ENCODE data around the gene MCF2L. TPM values are rescaled to one million over a fixed set of nuclear protein-coding genes. Genes with fewer than 3 reads are reported as not detected.
A peak's percentile ranks its signal among the peaks of the same experiment; 100 is the strongest.

Gene MCF2L
- total and polyA plus RNA-seq, 2 experiments from 2014 or later: 4.8 to 25.6 TPM

GRCh38 chr13:112998521-112999280, 29.7 kb downstream of the MCF2L start:
- Mint-ChIP-seq H3K36me3 (ENCODE audit: low read depth) (no peaks in the 10 kb centered on the region), H3K4me1 (peaks cover 8% of the 10 kb centered on the region; the same call in 1 of the 3 replicates), H3K9me3 (no peaks in the 10 kb centered on the region; the same call in 2 of the 3 replicates), H3K27ac (no peak overlapping the region), H3K4me3 (no peak overlapping the region; the same call in 2 of the 3 replicates), H3K27me3 (ENCODE audit: insufficient read depth, low read depth, poor library complexity) (peaks cover 12% of the 10 kb centered on the region)
- Histone ChIP-seq H3K36me3 (ENCODE audit: insufficient read depth) (no peaks in the 10 kb centered on the region), H2AFZ (no peak overlapping the region), H3K27me3 (ENCODE audit: insufficient read depth) (no peaks in the 10 kb centered on the region), H3K4me1 (ENCODE audit: insufficient read depth) (no peaks in the 10 kb centered on the region), H3K9me2 (ENCODE audit: insufficient read depth) (no peaks in the 10 kb centered on the region), H3K27ac (ENCODE audit: low read depth) (no peak overlapping the region), H4K20me1 (replicated peaks; ENCODE audit: insufficient read depth) (no peaks in the 10 kb centered on the region), H3K79me2 (replicated peaks; ENCODE audit: insufficient read depth) (no peaks in the 10 kb centered on the region), H3K4me2 (no peak overlapping the region), H3F3A (replicated peaks; ENCODE audit: low read depth) (no peaks in the 10 kb centered on the region), H3K4me3 (no peak overlapping the region)
- ATAC-seq (no peak), DNase-seq (ENCODE audit: low spot score) (no peak)
- TF ChIP-seq CTCF (conservative IDR thresholded peaks at IDR 0.05; ENCODE audit: low read depth in 2 of 2): no peak
- no peak for TF ChIP-seq NANOG (IDR thresholded peaks at IDR 0.05; ENCODE audit: borderline replicate concordance)
- TF ChIP-seq POLR2AphosphoS5 (IDR thresholded peaks at IDR 0.05; ENCODE audit: low read depth): no peak
- no peak for TF ChIP-seq EZH2phosphoT487 (IDR thresholded peaks at IDR 0.05; ENCODE audit: unreplicated experiment)
- TF ChIP-seq REST (IDR thresholded peaks at IDR 0.05; ENCODE audit: unreplicated experiment): no peak

GRCh38 chr13:112999414-113000177, 30.6 kb downstream of the MCF2L start:
- Histone ChIP-seq H3K36me3 (ENCODE audit: insufficient read depth) (no peaks in the 10 kb centered on the region), H3K4me2 (no peak overlapping the region), H3F3A (replicated peaks; ENCODE audit: low read depth) (no peaks in the 10 kb centered on the region), H3K27me3 (ENCODE audit: insufficient read depth) (no peaks in the 10 kb centered on the region), H3K4me3 (no peak overlapping the region), H3K9me2 (ENCODE audit: insufficient read depth) (no peaks in the 10 kb centered on the region), H4K20me1 (replicated peaks; ENCODE audit: insufficient read depth) (no peaks in the 10 kb centered on the region), H3K27ac (ENCODE audit: low read depth) (no peak overlapping the region), H3K4me1 (ENCODE audit: insufficient read depth) (no peaks in the 10 kb centered on the region), H2AFZ (no peak overlapping the region), H3K79me2 (replicated peaks; ENCODE audit: insufficient read depth) (no peaks in the 10 kb centered on the region)
- Mint-ChIP-seq H3K4me1 (peaks cover 8% of the 10 kb centered on the region; the same call in 1 of the 3 replicates), H3K36me3 (ENCODE audit: low read depth) (no peaks in the 10 kb centered on the region; the same call in 2 of the 3 replicates), H3K27ac (peak overlapping the region; percentile 67; the same call in 1 of the 2 replicates), H3K27me3 (ENCODE audit: insufficient read depth, low read depth, poor library complexity) (peaks cover 9% of the 10 kb centered on the region), H3K4me3 (no peak overlapping the region), H3K9me3 (no peaks in the 10 kb centered on the region; the same call in 1 of the 3 replicates)
- no peak for DNase-seq (ENCODE audit: low spot score)
- ATAC-seq: no peak
- TF ChIP-seq STAT1 (IDR thresholded peaks at IDR 0.05; ENCODE audit: unreplicated experiment) (no peak), ZNF462 (CRISPR knock-in tag; IDR thresholded peaks at IDR 0.05) (no peak), ZNF331 (CRISPR knock-in tag; IDR thresholded peaks at IDR 0.05; ENCODE audit: low read depth) (no peak)
